ENCODE results near the gene FEZF1. TPM values are rescaled to one million over a fixed set of nuclear protein-coding genes. Genes with fewer than 3 reads are reported as not detected.

Gene FEZF1
- total and polyA plus RNA-seq, 4 donors, result not detected

DNA sequence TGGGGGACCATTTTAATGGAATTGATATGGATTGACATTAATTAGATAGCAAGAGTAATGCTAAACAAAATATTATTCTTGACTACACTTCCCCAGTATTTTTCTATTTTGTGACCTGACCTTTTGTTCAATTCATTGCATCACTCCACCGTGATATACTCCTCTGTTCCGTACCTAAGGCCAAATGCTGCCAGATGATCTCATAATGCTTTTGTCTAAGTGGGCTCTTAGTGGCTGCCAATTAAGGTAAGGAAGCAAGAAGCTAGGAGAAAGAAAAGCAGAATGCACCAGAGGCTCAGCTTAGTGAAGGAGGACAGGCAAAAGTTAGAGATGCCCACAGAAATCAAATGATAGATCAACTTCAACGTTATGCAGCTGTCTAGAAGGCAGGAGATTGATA is 36.4 kb downstream of the FEZF1 start:
- Histone ChIP-seq H3K4me1 (ENCODE audit: control insufficient read depth in 4 of 4, insufficient read depth in 4 of 4, low read length in 3 of 4) (no peaks in the 10 kb centered on the region), H3K27ac (ENCODE audit: low read depth in 1 of 2, low read length in 2 of 2) (no peak overlapping the region), H3K4me3 (ENCODE audit: low read depth in 1 of 3, low read length in 3 of 3) (no peak overlapping the region), H3K9ac (ENCODE audit: low read depth in 1 of 2, low read length in 2 of 2) (no peak overlapping the region), H3K9me3 (ENCODE audit: control insufficient read depth in 4 of 4, low read length in 3 of 4) (peaks cover 0 to 1% (median 0%) of the 10 kb centered on the region in 4 donors), H3K36me3 (ENCODE audit: control insufficient read depth in 4 of 4, insufficient read depth in 3 of 4, low read depth in 1 of 4, low read length in 3 of 4) (no peaks in the 10 kb centered on the region), H3K27me3 (ENCODE audit: control insufficient read depth in 4 of 4, insufficient read depth in 4 of 4, low read length in 3 of 4) (peaks cover 0 to 3% (median 0%) of the 10 kb centered on the region in 4 donors)
- 61% methylated on average over 3 of the region's 3 CpGs for WGBS
- DNase-seq (ENCODE audit: low spot score), result no peak
- TF ChIP-seq, protein P1, sequence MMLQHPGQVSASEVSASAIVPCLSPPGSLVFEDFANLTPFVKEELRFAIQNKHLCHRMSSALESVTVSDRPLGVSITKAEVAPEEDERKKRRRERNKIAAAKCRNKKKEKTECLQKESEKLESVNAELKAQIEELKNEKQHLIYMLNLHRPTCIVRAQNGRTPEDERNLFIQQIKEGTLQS (IDR thresholded peaks at IDR 0.05), result no peak
- no peak for TF ChIP-seq RXRA (IDR thresholded peaks at IDR 0.05)
- TF ChIP-seq GABPA (IDR thresholded peaks at IDR 0.05 in 1 of 2, conservative IDR thresholded peaks at IDR 0.05 in 1 of 2), result no peak
- TF ChIP-seq HNF4G (IDR thresholded peaks at IDR 0.05), result no peak
- TF ChIP-seq, protein P2, sequence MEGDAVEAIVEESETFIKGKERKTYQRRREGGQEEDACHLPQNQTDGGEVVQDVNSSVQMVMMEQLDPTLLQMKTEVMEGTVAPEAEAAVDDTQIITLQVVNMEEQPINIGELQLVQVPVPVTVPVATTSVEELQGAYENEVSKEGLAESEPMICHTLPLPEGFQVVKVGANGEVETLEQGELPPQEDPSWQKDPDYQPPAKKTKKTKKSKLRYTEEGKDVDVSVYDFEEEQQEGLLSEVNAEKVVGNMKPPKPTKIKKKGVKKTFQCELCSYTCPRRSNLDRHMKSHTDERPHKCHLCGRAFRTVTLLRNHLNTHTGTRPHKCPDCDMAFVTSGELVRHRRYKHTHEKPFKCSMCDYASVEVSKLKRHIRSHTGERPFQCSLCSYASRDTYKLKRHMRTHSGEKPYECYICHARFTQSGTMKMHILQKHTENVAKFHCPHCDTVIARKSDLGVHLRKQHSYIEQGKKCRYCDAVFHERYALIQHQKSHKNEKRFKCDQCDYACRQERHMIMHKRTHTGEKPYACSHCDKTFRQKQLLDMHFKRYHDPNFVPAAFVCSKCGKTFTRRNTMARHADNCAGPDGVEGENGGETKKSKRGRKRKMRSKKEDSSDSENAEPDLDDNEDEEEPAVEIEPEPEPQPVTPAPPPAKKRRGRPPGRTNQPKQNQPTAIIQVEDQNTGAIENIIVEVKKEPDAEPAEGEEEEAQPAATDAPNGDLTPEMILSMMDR (IDR thresholded peaks at IDR 0.05; ENCODE audit: low read depth, low read length, missing input control), result no peak
- no peak for TF ChIP-seq JUND (IDR thresholded peaks at IDR 0.05)
- TF ChIP-seq, protein P3, sequence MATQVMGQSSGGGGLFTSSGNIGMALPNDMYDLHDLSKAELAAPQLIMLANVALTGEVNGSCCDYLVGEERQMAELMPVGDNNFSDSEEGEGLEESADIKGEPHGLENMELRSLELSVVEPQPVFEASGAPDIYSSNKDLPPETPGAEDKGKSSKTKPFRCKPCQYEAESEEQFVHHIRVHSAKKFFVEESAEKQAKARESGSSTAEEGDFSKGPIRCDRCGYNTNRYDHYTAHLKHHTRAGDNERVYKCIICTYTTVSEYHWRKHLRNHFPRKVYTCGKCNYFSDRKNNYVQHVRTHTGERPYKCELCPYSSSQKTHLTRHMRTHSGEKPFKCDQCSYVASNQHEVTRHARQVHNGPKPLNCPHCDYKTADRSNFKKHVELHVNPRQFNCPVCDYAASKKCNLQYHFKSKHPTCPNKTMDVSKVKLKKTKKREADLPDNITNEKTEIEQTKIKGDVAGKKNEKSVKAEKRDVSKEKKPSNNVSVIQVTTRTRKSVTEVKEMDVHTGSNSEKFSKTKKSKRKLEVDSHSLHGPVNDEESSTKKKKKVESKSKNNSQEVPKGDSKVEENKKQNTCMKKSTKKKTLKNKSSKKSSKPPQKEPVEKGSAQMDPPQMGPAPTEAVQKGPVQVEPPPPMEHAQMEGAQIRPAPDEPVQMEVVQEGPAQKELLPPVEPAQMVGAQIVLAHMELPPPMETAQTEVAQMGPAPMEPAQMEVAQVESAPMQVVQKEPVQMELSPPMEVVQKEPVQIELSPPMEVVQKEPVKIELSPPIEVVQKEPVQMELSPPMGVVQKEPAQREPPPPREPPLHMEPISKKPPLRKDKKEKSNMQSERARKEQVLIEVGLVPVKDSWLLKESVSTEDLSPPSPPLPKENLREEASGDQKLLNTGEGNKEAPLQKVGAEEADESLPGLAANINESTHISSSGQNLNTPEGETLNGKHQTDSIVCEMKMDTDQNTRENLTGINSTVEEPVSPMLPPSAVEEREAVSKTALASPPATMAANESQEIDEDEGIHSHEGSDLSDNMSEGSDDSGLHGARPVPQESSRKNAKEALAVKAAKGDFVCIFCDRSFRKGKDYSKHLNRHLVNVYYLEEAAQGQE (IDR thresholded peaks at IDR 0.05), result no peak
- TF ChIP-seq NR2F2 (IDR thresholded peaks at IDR 0.05), result no peak

DNA sequence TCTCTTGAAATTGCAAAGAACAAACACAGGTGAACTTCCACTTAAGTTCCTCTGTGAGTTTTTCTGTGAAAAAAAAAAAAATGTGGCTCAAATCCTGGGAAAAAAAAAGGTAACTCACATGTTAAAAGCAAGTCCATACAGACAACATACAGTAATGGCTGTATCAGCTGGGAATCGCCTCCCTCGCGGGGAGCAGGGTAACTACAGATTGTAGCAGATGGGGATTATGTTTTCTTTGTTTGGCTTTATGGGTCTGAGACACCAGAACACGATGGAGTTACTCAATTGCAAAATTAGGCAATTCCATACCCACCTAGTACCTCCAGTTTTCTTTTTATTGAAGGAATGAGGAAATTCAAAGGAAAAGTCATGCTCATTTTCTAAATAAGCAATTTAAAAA is 42.3 kb downstream of the FEZF1 start:
- no peak for TF ChIP-seq RXRA (IDR thresholded peaks at IDR 0.05)
- TF ChIP-seq GABPA (IDR thresholded peaks at IDR 0.05 in 1 of 2, conservative IDR thresholded peaks at IDR 0.05 in 1 of 2), result no peak
- TF ChIP-seq, protein P4, sequence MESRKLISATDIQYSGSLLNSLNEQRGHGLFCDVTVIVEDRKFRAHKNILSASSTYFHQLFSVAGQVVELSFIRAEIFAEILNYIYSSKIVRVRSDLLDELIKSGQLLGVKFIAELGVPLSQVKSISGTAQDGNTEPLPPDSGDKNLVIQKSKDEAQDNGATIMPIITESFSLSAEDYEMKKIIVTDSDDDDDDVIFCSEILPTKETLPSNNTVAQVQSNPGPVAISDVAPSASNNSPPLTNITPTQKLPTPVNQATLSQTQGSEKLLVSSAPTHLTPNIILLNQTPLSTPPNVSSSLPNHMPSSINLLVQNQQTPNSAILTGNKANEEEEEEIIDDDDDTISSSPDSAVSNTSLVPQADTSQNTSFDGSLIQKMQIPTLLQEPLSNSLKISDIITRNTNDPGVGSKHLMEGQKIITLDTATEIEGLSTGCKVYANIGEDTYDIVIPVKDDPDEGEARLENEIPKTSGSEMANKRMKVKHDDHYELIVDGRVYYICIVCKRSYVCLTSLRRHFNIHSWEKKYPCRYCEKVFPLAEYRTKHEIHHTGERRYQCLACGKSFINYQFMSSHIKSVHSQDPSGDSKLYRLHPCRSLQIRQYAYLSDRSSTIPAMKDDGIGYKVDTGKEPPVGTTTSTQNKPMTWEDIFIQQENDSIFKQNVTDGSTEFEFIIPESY (IDR thresholded peaks at IDR 0.05), result no peak
- no peak for TF ChIP-seq NR2F2 (IDR thresholded peaks at IDR 0.05)
- TF ChIP-seq, protein P1 (IDR thresholded peaks at IDR 0.05), result no peak
- no peak for TF ChIP-seq RAD21 (IDR thresholded peaks at IDR 0.05)
- TF ChIP-seq, protein P2 (IDR thresholded peaks at IDR 0.05; ENCODE audit: low read depth, low read length, missing input control), result no peak
- no peak for TF ChIP-seq HNF4G (IDR thresholded peaks at IDR 0.05)
- TF ChIP-seq SP1 (IDR thresholded peaks at IDR 0.05), result no peak
- no peak for TF ChIP-seq EGR1 (IDR thresholded peaks at IDR 0.05; ENCODE audit: low read depth in 2 of 2)
- TF ChIP-seq FOXA1 (IDR thresholded peaks at IDR 0.05), result no peak
- H3K9ac ChIP-seq (ENCODE audit: low read depth in 1 of 2, low read length in 2 of 2), result no peak overlapping the region
- no peak overlapping the region for H3K4me3 ChIP-seq (ENCODE audit: low read depth in 1 of 3, low read length in 3 of 3)
- H3K27me3 ChIP-seq (ENCODE audit: control insufficient read depth in 4 of 4, insufficient read depth in 4 of 4, low read length in 3 of 4), result peaks cover 0 to 7% (median 3%) of the 10 kb centered on the region in 4 donors
- WGBS, result 47% methylated on average over 4 of the region's 4 CpGs
- H3K9me3 ChIP-seq (ENCODE audit: control insufficient read depth in 4 of 4, low read length in 3 of 4), result peaks cover 0 to 1% (median 0%) of the 10 kb centered on the region in 4 donors
- H3K36me3 ChIP-seq (ENCODE audit: control insufficient read depth in 4 of 4, insufficient read depth in 3 of 4, low read depth in 1 of 4, low read length in 3 of 4), result no peaks in the 10 kb centered on the region
- no peak overlapping the region for H3K27ac ChIP-seq (ENCODE audit: low read depth in 1 of 2, low read length in 2 of 2)
- DNase-seq (ENCODE audit: low spot score), result no peak
- no peaks in the 10 kb centered on the region for H3K4me1 ChIP-seq (ENCODE audit: control insufficient read depth in 4 of 4, insufficient read depth in 4 of 4, low read length in 3 of 4)

All from liver (tissue), 9 donors.